ENCODE measurements around the gene MAFG. TPM values are rescaled to one million over a fixed set of nuclear protein-coding genes. Genes with fewer than 3 reads are reported as not detected.

Gene MAFG
- total and polyA plus RNA-seq, 8 donors = 2.3 to 30.4 (median 11.2) TPM

GRCh38 chr17:81924557-81925532 is 2.7 kb downstream of the MAFG start:
- no peak for TF ChIP-seq POLR2A (IDR thresholded peaks at IDR 0.05)
- no peak for TF ChIP-seq EP300 (IDR thresholded peaks at IDR 0.05)
- TF ChIP-seq POLR2AphosphoS5 (IDR thresholded peaks at IDR 0.05) = no peak
- TF ChIP-seq, protein P1, sequence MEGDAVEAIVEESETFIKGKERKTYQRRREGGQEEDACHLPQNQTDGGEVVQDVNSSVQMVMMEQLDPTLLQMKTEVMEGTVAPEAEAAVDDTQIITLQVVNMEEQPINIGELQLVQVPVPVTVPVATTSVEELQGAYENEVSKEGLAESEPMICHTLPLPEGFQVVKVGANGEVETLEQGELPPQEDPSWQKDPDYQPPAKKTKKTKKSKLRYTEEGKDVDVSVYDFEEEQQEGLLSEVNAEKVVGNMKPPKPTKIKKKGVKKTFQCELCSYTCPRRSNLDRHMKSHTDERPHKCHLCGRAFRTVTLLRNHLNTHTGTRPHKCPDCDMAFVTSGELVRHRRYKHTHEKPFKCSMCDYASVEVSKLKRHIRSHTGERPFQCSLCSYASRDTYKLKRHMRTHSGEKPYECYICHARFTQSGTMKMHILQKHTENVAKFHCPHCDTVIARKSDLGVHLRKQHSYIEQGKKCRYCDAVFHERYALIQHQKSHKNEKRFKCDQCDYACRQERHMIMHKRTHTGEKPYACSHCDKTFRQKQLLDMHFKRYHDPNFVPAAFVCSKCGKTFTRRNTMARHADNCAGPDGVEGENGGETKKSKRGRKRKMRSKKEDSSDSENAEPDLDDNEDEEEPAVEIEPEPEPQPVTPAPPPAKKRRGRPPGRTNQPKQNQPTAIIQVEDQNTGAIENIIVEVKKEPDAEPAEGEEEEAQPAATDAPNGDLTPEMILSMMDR (IDR thresholded peaks at IDR 0.05) = no peak
- peaks cover 53 to 82% (median 78%) of the 10 kb centered on the region in 4 donors for H3K4me1 ChIP-seq
- H3K4me3 ChIP-seq = peak overlapping the region in 2 of 4 donors; percentile 38 to 41
- peak overlapping the region; percentile 1 to 99 (median 98) for H3K27ac ChIP-seq
- H3K27me3 ChIP-seq = peaks cover 0 to 19% (median 6%) of the 10 kb centered on the region in 3 donors
- H3K36me3 ChIP-seq = peaks cover 16 to 28% (median 26%) of the 10 kb centered on the region in 4 donors
- intact Hi-C loops (cut with DNase I; ENCODE audit: low total_unique reads) = no loop called here
- peak in 1 of 2 donors; percentile 72 for DNase-seq
- no peaks in the 10 kb centered on the region for H3K9me3 ChIP-seq
- 52 to 76% (median 54%) methylated on average over 6 to 21 of the region's 21 CpGs for WGBS, 5 donors

DNA sequence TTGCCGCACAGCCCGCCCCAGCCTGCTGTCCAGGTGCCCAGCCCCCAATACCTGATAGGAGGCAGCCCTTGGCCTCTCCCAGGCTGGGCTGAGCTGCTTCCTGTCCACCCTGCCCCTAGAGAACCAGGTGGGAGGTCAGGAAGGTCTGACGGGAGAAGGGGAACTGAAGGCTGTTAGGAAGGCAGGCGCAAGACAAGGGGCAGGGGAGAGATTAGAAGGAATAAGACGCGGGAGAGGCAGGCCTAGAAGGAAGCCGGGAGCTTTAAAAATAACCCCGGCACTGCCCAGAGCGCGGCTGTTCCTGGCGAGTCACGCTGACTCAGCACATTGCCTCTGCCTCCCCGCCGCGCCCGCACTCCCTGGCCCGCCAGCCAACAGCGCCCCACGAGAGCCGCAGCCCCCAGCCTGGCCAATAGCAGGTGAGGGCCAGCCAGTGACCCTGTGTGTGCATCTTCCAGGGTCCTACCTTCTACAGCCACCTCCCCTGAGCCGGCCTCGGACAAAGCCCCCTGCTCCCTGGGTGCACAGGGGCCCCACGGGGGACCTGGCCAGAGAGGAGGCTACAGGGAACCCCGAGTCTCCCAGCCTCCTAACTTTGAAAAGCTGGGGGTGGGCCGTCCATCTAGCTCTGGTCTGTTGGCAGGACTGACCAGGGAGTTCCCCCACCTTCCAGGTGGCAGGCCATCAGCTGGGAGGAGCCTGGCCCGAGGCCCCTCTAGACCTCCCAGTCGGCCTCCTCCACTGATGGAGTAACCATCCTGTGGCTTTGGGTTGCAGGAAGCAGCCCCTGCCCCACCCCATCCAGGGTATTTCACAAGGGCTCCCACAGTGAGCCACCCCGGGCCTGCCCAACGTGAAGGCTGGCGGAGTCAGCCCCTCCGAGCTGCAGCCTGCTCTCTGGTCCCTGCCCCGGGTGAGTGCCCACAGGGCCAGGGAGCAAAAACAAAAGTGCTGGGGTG is 4.0 kb downstream of the MAFG start:
- Histone ChIP-seq H3K4me3 (peak overlapping the region; percentile 28 to 41 (median 36)), H3K9me3 (no peaks in the 10 kb centered on the region), H3K27ac (peak overlapping the region; percentile 77 to 99 (median 98)), H3K27me3 (peaks cover 0 to 6% (median under 1%) of the 10 kb centered on the region in 3 donors), H3K4me1 (peaks cover 62 to 91% (median 84%) of the 10 kb centered on the region in 4 donors), H3K36me3 (peaks cover 23 to 39% (median 30%) of the 10 kb centered on the region in 4 donors)
- peak; percentile 85 to 93 for DNase-seq
- intact Hi-C loops (cut with DNase I; ENCODE audit: low total_unique reads) = no loop called here
- peak in 2 of 3 donors; percentile 59 to 64 for TF ChIP-seq POLR2AphosphoS5 (IDR thresholded peaks at IDR 0.05)
- no peak for TF ChIP-seq EP300 (IDR thresholded peaks at IDR 0.05)
- WGBS, 5 donors = 7 to 26% (median 21%) methylated on average over 14 to 32 of the region's 32 CpGs

- Histone ChIP-seq H3K36me3 (peaks cover 23 to 39% (median 30%) of the 10 kb centered on the region in 4 donors), H3K27ac (peak overlapping the region; percentile 29 to 99 (median 98)), H3K4me1 (peaks cover 59 to 89% (median 81%) of the 10 kb centered on the region in 4 donors), H3K27me3 (no peaks in the 10 kb centered on the region), H3K4me3 (peak overlapping the region; percentile 28 to 41 (median 36)), H3K9me3 (no peaks in the 10 kb centered on the region)
- WGBS, 5 donors = 81 to 90% (median 88%) methylated on average over 42 to 58 of the region's 58 CpGs
- intact Hi-C loops (cut with DNase I; ENCODE audit: low total_unique reads) = no loop called here
- no peak for TF ChIP-seq EP300 (IDR thresholded peaks at IDR 0.05)
- TF ChIP-seq, protein P1 (IDR thresholded peaks at IDR 0.05) = no peak
- DNase-seq = no peak
Measured at GRCh38 chr17:81922566-81923301, 4.8 kb downstream of the MAFG start.

DNA sequence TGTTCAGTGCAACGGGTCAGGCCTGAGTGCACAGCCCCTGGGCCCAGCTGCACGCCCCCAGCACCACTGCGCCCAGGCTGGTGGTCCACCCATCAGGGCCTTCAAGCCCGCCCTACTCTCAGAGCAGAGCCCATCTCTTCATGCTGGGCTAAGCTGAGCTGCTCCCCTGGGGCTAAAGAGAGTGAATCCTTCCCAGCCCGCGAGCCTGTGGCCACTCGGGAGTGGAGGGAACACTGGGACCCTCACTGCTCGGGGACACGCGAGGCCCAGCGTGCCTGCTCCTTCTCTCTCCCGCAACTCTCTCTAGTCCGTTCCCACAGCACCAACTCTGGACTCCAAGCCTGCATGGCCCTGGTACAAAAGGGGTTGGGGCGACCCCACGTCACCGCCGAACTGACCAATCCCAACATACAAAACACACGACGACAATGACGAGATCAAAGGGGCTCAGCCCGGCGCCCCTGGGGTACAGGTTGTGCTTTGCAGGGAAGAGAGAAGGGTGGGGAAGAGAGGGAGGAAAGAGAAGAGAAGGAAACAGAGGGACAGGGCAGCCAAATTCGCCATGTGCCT is 5.5 kb downstream of the MAFG start:
- 94 to 96% (median 94%) methylated on average over 21 to 23 of the region's 23 CpGs for WGBS, 5 donors
- Histone ChIP-seq H3K36me3 (peaks cover 23 to 39% (median 30%) of the 10 kb centered on the region in 4 donors), H3K27me3 (no peaks in the 10 kb centered on the region), H3K9me3 (no peaks in the 10 kb centered on the region), H3K27ac (peak overlapping the region in 3 of 5 donors; percentile 79 to 99 (median 98)), H3K4me1 (peaks cover 62 to 94% (median 84%) of the 10 kb centered on the region in 4 donors), H3K4me3 (peak overlapping the region in 2 of 4 donors; percentile 38 to 41)
- DNase-seq = no peak
- TF ChIP-seq POLR2AphosphoS5 (IDR thresholded peaks at IDR 0.05) (no peak), EP300 (IDR thresholded peaks at IDR 0.05) (no peak), POLR2A (IDR thresholded peaks at IDR 0.05) (no peak)
- TF ChIP-seq, protein P1 (IDR thresholded peaks at IDR 0.05) = no peak
- intact Hi-C loops (cut with DNase I; ENCODE audit: low total_unique reads) = no loop called here
